CD4-positive, alpha-beta T cell treated with Interleukin-17A for 4 hours (primary cell): ENCODE measurements around the gene LRRN2.
"Not testable (repeated sequence)": the region's sequence is repeated elsewhere in the genome, so short reads cannot be mapped to it uniquely, and the experiment has no call there.

ENCODE experiments used
- DNase-seq: peaks from one replicate; pipeline ENCODE4 v3.0.0-alpha.2; 2020; ENCODE audit warnings: mixed read lengths

Gene LRRN2

GRCh38 chr1:204658295-204658694 lies 27.2 kb downstream of the LRRN2 start:
- DNase-seq, result no peak

- no peak for DNase-seq
Observed at GRCh38 chr1:204653590-204654340, 31.8 kb downstream of the LRRN2 start.

- no peak for DNase-seq
Observed at GRCh38 chr1:204652497-204652896, 33.0 kb downstream of the LRRN2 start.

GRCh38 chr1:204651843-204652421 lies 33.6 kb downstream of the LRRN2 start:
- DNase-seq, result no peak

- no peak for DNase-seq
Observed at GRCh38 chr1:204650911-204651570, 34.5 kb downstream of the LRRN2 start.

- no peak for DNase-seq
Observed at GRCh38 chr1:204649721-204650521, 35.6 kb downstream of the LRRN2 start.

GRCh38 chr1:204648576-204648975 lies 37.0 kb downstream of the LRRN2 start:
- DNase-seq, result no peak

- DNase-seq, result no peak
Observed at GRCh38 chr1:204647805-204648153, 37.8 kb downstream of the LRRN2 start.

GRCh38 chr1:204647114-204647804 lies 38.3 kb downstream of the LRRN2 start:
- no peak for DNase-seq

- DNase-seq, result no peak
Observed at GRCh38 chr1:204645666-204646065, 39.9 kb downstream of the LRRN2 start.

- DNase-seq, result no peak
Observed at GRCh38 chr1:204645251-204645650, 40.3 kb downstream of the LRRN2 start.

GRCh38 chr1:204643503-204643902 lies 42.0 kb downstream of the LRRN2 start:
- DNase-seq, result no peak

- DNase-seq, result no peak
Observed at GRCh38 chr1:204641936-204642335, 43.6 kb downstream of the LRRN2 start.

GRCh38 chr1:204641455-204641854 lies 44.1 kb downstream of the LRRN2 start:
- no peak for DNase-seq

- no peak for DNase-seq
Observed at GRCh38 chr1:204640578-204640977, 45.0 kb downstream of the LRRN2 start.

GRCh38 chr1:204634260-204634910 lies 51.2 kb downstream of the LRRN2 start:
- DNase-seq, result no peak

- no peak for DNase-seq
Observed at GRCh38 chr1:204633665-204634064, 51.9 kb downstream of the LRRN2 start.

- no peak for DNase-seq
Observed at GRCh38 chr1:204630132-204630905, 55.2 kb downstream of the LRRN2 start.

- DNase-seq, result not testable (repeated sequence)
Observed at GRCh38 chr1:204629459-204629858, 56.1 kb downstream of the LRRN2 start.

GRCh38 chr1:204628868-204629267 lies 56.7 kb downstream of the LRRN2 start:
- no peak for DNase-seq

- DNase-seq, result no peak
Observed at GRCh38 chr1:204627436-204627835, 58.1 kb downstream of the LRRN2 start.
